Measurements from ENCODE around the gene NCKAP5L. TPM values are rescaled to one million over a fixed set of nuclear protein-coding genes. Genes with fewer than 3 reads are reported as not detected.
A peak's percentile ranks its signal among the peaks of the same experiment; 100 is the strongest.

The NCKAP5L gene, protein sequence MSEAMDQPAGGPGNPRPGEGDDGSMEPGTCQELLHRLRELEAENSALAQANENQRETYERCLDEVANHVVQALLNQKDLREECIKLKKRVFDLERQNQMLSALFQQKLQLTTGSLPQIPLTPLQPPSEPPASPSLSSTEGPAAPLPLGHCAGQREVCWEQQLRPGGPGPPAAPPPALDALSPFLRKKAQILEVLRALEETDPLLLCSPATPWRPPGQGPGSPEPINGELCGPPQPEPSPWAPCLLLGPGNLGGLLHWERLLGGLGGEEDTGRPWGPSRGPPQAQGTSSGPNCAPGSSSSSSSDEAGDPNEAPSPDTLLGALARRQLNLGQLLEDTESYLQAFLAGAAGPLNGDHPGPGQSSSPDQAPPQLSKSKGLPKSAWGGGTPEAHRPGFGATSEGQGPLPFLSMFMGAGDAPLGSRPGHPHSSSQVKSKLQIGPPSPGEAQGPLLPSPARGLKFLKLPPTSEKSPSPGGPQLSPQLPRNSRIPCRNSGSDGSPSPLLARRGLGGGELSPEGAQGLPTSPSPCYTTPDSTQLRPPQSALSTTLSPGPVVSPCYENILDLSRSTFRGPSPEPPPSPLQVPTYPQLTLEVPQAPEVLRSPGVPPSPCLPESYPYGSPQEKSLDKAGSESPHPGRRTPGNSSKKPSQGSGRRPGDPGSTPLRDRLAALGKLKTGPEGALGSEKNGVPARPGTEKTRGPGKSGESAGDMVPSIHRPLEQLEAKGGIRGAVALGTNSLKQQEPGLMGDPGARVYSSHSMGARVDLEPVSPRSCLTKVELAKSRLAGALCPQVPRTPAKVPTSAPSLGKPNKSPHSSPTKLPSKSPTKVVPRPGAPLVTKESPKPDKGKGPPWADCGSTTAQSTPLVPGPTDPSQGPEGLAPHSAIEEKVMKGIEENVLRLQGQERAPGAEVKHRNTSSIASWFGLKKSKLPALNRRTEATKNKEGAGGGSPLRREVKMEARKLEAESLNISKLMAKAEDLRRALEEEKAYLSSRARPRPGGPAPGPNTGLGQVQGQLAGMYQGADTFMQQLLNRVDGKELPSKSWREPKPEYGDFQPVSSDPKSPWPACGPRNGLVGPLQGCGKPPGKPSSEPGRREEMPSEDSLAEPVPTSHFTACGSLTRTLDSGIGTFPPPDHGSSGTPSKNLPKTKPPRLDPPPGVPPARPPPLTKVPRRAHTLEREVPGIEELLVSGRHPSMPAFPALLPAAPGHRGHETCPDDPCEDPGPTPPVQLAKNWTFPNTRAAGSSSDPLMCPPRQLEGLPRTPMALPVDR (N-terminal part only)
- total RNA-seq = 10 to 100 TPM; 16.7 to 19.3 (median 16.8) TPM
- 7.3 TPM for total RNA-seq (2013)

DNA sequence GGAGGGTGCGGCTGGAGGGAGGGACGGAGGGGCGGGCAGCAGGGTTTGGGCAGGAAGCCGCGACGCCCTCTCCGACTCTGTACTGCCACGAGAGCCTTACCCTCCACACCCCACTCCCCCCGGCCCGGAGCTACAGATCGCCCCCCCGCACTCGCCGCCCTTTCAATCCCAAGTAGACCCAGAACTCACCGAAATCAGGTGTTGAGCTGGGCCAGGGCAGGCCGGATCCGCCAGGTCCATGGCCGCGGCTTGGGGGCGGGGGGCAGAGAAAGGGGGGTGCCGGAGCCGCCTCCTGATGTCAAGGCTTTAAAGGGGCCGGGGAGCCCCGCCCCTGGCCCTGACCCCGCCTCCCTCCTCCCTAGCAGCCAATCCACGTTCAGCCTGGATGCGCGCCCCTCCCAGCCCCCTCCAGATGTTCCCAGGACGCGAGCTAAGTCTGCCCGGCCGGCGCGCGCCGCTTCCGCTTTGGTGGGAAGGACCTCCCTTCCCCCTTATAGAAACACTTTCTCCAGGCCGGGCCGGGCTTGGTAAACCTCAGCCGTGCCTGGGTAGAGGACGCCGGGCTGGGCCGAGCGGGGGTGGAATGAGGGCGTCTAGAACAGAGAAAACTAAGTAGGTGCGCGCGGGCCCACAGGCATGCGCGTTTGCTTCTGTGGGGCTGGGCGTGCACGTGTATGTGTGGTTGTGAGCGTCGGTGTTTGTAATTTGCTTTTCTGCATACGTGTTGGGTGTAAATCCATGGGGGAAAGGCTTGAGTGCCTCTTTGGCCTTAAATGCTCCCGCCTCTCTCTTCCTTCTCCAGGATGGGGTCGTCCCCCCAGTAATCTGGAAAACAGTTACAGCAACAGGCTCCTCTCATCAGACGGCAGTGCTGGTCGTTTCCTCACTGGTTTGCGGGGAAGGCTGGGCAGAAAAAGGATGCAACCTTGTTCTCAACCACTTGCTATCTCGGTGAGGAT is at the start of gene NCKAP5L:
Gene NCKAP5L, minus strand, starts transcription at position 281 of the 959 bp plus-strand sequence. CDS start 24,369 bp downstream, outside the sequence.
- peaks cover 0 to 8% of the 10 kb centered on the region in 2 donors for H3K27me3 Mint-ChIP-seq (ENCODE audit: low read depth in 2 of 2)
- peak within 1 kb of the TSS; percentile 48 for H3K4me3 ChIP-seq (ENCODE audit: low read length)

GRCh38 chr12:49877066-49877465 is 48.9 kb upstream of the NCKAP5L start:
- intact Hi-C loops (cut with micrococcal nuclease) = no loop called here
- TF ChIP-seq, protein P1, sequence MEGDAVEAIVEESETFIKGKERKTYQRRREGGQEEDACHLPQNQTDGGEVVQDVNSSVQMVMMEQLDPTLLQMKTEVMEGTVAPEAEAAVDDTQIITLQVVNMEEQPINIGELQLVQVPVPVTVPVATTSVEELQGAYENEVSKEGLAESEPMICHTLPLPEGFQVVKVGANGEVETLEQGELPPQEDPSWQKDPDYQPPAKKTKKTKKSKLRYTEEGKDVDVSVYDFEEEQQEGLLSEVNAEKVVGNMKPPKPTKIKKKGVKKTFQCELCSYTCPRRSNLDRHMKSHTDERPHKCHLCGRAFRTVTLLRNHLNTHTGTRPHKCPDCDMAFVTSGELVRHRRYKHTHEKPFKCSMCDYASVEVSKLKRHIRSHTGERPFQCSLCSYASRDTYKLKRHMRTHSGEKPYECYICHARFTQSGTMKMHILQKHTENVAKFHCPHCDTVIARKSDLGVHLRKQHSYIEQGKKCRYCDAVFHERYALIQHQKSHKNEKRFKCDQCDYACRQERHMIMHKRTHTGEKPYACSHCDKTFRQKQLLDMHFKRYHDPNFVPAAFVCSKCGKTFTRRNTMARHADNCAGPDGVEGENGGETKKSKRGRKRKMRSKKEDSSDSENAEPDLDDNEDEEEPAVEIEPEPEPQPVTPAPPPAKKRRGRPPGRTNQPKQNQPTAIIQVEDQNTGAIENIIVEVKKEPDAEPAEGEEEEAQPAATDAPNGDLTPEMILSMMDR (IDR thresholded peaks at IDR 0.05) = no peak
- no peak overlapping the region for H3K4me3 ChIP-seq (ENCODE audit: low read length)
- Mint-ChIP-seq H3K4me3 (no peak overlapping the region), H3K4me1 (peaks cover 0 to 11% of the 10 kb centered on the region in 2 donors), H3K27ac (no peak overlapping the region), H3K27me3 (ENCODE audit: low read depth in 2 of 2) (peaks cover 0 to 4% of the 10 kb centered on the region in 2 donors), H3K36me3 (no peaks in the 10 kb centered on the region), H3K9me3 (peaks cover 4 to 20% of the 10 kb centered on the region in 2 donors)
- ATAC-seq (no peak), DNase-seq (no peak)
- no peaks in the 10 kb centered on the region for H3K27me3 ChIP-seq (ENCODE audit: control insufficient read depth, insufficient read depth, low read length)
- H3K4me1 ChIP-seq (ENCODE audit: control insufficient read depth, insufficient read depth, low read length) = no peaks in the 10 kb centered on the region
- H3K27ac ChIP-seq (ENCODE audit: low read length) = no peak overlapping the region
- 80% methylated on average over 4 of the region's 5 CpGs for WGBS (ENCODE audit: insufficient coverage)
- H3K36me3 ChIP-seq (ENCODE audit: control insufficient read depth, insufficient read depth, low read length) = no peaks in the 10 kb centered on the region
- H3K9me3 ChIP-seq (ENCODE audit: control insufficient read depth, insufficient read depth, low read length) = no peaks in the 10 kb centered on the region

More for the DNA sequence above, at the start of gene NCKAP5L:
- Mint-ChIP-seq H3K36me3 (no peaks in the 10 kb centered on the region), H3K4me3 (peak within 1 kb of the TSS; percentile 93), H3K4me1 (peaks cover 22 to 34% of the 10 kb centered on the region in 2 donors), H3K9me3 (no peaks in the 10 kb centered on the region), H3K27ac (peak within 1 kb of the TSS; percentile 85 to 86)
- WGBS (ENCODE audit: insufficient coverage) = under 1% methylated on average over 59 of the region's 61 CpGs
- intact Hi-C loops (cut with micrococcal nuclease) = loop anchor here (1.0 kb wide), 2 partner anchors 15 to 87 kb away; partner anchors contain the start of genes BCDIN3D and TMBIM6
- ATAC-seq (peak; percentile 95 to 98 (median 96)), DNase-seq (peak; percentile 90 to 96)
- Histone ChIP-seq H3K27me3 (ENCODE audit: control insufficient read depth, insufficient read depth, low read length) (no peaks in the 10 kb centered on the region), H3K27ac (ENCODE audit: low read length) (peak within 1 kb of the TSS; percentile 39), H3K36me3 (ENCODE audit: control insufficient read depth, insufficient read depth, low read length) (no peaks in the 10 kb centered on the region), H3K9me3 (ENCODE audit: control insufficient read depth, insufficient read depth, low read length) (no peaks in the 10 kb centered on the region), H3K4me1 (ENCODE audit: control insufficient read depth, insufficient read depth, low read length) (peaks cover 41% of the 10 kb centered on the region)
- TF ChIP-seq, protein P1 (IDR thresholded peaks at IDR 0.05) = no peak

GRCh38 chr12:49876070-49876469 is 47.9 kb upstream of the NCKAP5L start:
- peaks cover 0 to 11% of the 10 kb centered on the region in 2 donors for H3K4me1 Mint-ChIP-seq
- no peaks in the 10 kb centered on the region for H3K36me3 ChIP-seq (ENCODE audit: control insufficient read depth, insufficient read depth, low read length)
- H3K27me3 ChIP-seq (ENCODE audit: control insufficient read depth, insufficient read depth, low read length) = no peaks in the 10 kb centered on the region
- TF ChIP-seq, protein P1 (IDR thresholded peaks at IDR 0.05) = no peak
- intact Hi-C loops (cut with micrococcal nuclease) = no loop called here
- no peak overlapping the region for H3K4me3 ChIP-seq (ENCODE audit: low read length)
- H3K9me3 Mint-ChIP-seq = peaks cover 4 to 20% of the 10 kb centered on the region in 2 donors
- H3K27ac Mint-ChIP-seq = no peak overlapping the region
- no peak for DNase-seq
- H3K27ac ChIP-seq (ENCODE audit: low read length) = no peak overlapping the region
- no peaks in the 10 kb centered on the region for H3K4me1 ChIP-seq (ENCODE audit: control insufficient read depth, insufficient read depth, low read length)
- peaks cover 0 to 4% of the 10 kb centered on the region in 2 donors for H3K27me3 Mint-ChIP-seq (ENCODE audit: low read depth in 2 of 2)
- no peak overlapping the region for H3K4me3 Mint-ChIP-seq
- H3K9me3 ChIP-seq (ENCODE audit: control insufficient read depth, insufficient read depth, low read length) = no peaks in the 10 kb centered on the region
- no peaks in the 10 kb centered on the region for H3K36me3 Mint-ChIP-seq
- ATAC-seq = no peak
- 99% methylated on average over 3 of the region's 3 CpGs for WGBS (ENCODE audit: insufficient coverage)
